GM20431 (cell line): ENCODE data around the gene APAF1.

Experiments used
- in situ Hi-C: fragments of 300-500 bp; cut with MseI, MboI; formaldehyde crosslinking; loops from one replicate; pipeline ENCODE4 v1.15.0; 2020; ENCODE audit warnings: low sequenced_read_pairs; ENCODE audit not compliant: unreplicated experiment

APAF1 gene

GRCh38 chr12:98724384-98725155 is 79.5 kb downstream of the APAF1 start:
- in situ Hi-C loops, result loop anchor here (25.0 kb wide), 1 partner anchor 263 kb away; no protein-coding TSS in a partner anchor

GRCh38 chr12:98725476-98726247 is 80.6 kb downstream of the APAF1 start:
- in situ Hi-C loops, result no loop called here

GRCh38 chr12:98727196-98727595 is 82.1 kb downstream of the APAF1 start:
- in situ Hi-C loops, result no loop called here

- in situ Hi-C loops, result no loop called here
Measured at GRCh38 chr12:98730412-98730811, 85.3 kb downstream of the APAF1 start.

- in situ Hi-C loops, result no loop called here
Measured at GRCh38 chr12:98733667-98734350, 88.7 kb downstream of the APAF1 start.

GRCh38 chr12:98735821-98736220 is 90.7 kb downstream of the APAF1 start:
- in situ Hi-C loops, result no loop called here

GRCh38 chr12:98736352-98737321 is 91.5 kb downstream of the APAF1 start:
- in situ Hi-C loops, result no loop called here

GRCh38 chr12:98737322-98737712 is 92.2 kb downstream of the APAF1 start:
- in situ Hi-C loops, result no loop called here

- in situ Hi-C loops, result no loop called here
Measured at GRCh38 chr12:98738002-98738401, 92.9 kb downstream of the APAF1 start.

- in situ Hi-C loops, result no loop called here
Measured at GRCh38 chr12:98738539-98738938, 93.4 kb downstream of the APAF1 start.

GRCh38 chr12:98740751-98741150 is 95.7 kb downstream of the APAF1 start:
- in situ Hi-C loops, result no loop called here

GRCh38 chr12:98741196-98741555 is 96.1 kb downstream of the APAF1 start:
- in situ Hi-C loops, result no loop called here

- in situ Hi-C loops, result no loop called here
Measured at GRCh38 chr12:98741556-98742265, 96.6 kb downstream of the APAF1 start.

GRCh38 chr12:98743362-98743953 is 98.4 kb downstream of the APAF1 start:
- in situ Hi-C loops, result no loop called here

- in situ Hi-C loops, result no loop called here
Measured at GRCh38 chr12:98744680-98745079, 99.6 kb downstream of the APAF1 start.

GRCh38 chr12:98745578-98746391 is 100.7 kb downstream of the APAF1 start:
- in situ Hi-C loops, result no loop called here

- in situ Hi-C loops, result no loop called here
Measured at GRCh38 chr12:98748463-98748862, 103.4 kb downstream of the APAF1 start.

GRCh38 chr12:98750511-98750910 is 105.4 kb downstream of the APAF1 start:
- in situ Hi-C loops, result no loop called here
